BE2C (cell line): ENCODE results near the gene HNRNPM.
"Not testable (repeated sequence)": the region's sequence is repeated elsewhere in the genome, so short reads cannot be mapped to it uniquely, and the experiment has no call there.

Experiments
- DNase-seq: peaks from one replicate; pipeline ENCODE4 v3.0.0-alpha.2; 2020
- H3K27me3 ChIP-seq: fragments of 250-450 bp; sonication (Bioruptor Pico); 2 replicates; pipeline ENCODE4 v1.5.1; 2020; ENCODE audit warnings: mild to moderate bottlenecking
- H3K36me3 ChIP-seq: fragments of 250-450 bp; sonication (Bioruptor Pico); 2 replicates; pipeline ENCODE4 v1.5.1; 2020; ENCODE audit warnings: mild to moderate bottlenecking
- H3K4me1 ChIP-seq: fragments of 250-450 bp; sonication (Bioruptor Pico); 2 replicates; pipeline ENCODE4 v1.5.1; 2020
- H3K4me3 ChIP-seq: 2 replicates; pipeline ENCODE4 v1.5.1; 2011; ENCODE audit warnings: low read depth, low read length
- H3K9me3 ChIP-seq: fragments of 250-450 bp; sonication (Bioruptor Pico); 2 replicates; pipeline ENCODE4 v1.5.1; 2020
- CTCF ChIP-seq: IDR thresholded peaks from 2 replicates; pipeline ENCODE4 v1.5.1; 2012; ENCODE audit warnings: mild to moderate bottlenecking, low read depth, low read length

The HNRNPM gene

GRCh38 chr19:8441725-8442544 lies 2.8 kb upstream of the HNRNPM start:
- no peak for TF ChIP-seq CTCF
- Histone ChIP-seq H3K4me1 (no peaks in the 10 kb centered on the region), H3K9me3 (no peaks in the 10 kb centered on the region), H3K4me3 (no peak overlapping the region), H3K27me3 (no peaks in the 10 kb centered on the region), H3K36me3 (peaks cover 18% of the 10 kb centered on the region)
- DNase-seq: no peak

- Histone ChIP-seq H3K4me3 (peak overlapping the region; percentile 95), H3K36me3 (peaks cover 27% of the 10 kb centered on the region)
- not testable (repeated sequence) for H3K4me1 ChIP-seq, DNase-seq, H3K27me3 ChIP-seq, H3K9me3 ChIP-seq
Measured at GRCh38 chr19:8444140-8444676, 567 bp upstream of the HNRNPM start.

DNA sequence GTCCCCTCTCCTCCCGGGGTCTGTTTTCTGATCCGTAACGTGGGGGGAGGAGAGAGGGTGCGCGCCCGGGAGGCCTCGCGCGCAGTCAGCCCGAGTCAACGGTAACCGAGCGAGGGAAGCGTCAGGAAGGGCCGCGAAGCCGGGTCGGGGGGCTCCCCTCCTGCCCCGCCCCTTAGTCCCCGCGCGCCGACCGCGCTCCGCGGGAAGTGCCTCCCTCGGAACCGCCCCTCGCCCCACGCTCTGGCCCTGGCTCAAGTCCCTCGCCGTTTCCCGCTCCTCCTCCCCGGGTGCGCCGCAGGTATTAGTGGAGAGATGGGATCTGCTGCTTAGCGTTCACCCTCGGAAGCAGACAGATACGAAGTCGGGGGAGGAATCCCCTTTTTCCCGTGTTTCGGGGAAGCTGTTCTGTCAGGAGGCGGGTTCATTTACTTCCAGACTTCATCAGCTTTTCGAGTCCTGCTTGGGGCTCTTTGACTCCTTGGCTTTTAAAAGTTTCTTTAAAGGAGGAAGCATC lies 770 bp downstream of the HNRNPM start:
- Histone ChIP-seq H3K9me3 (no peaks in the 10 kb centered on the region), H3K27me3 (no peaks in the 10 kb centered on the region), H3K4me3 (peak overlapping the region; percentile 95), H3K4me1 (no peaks in the 10 kb centered on the region), H3K36me3 (peaks cover 33% of the 10 kb centered on the region)
- TF ChIP-seq CTCF: no peak
- DNase-seq: peak; percentile 58

- DNase-seq: no peak
- Histone ChIP-seq H3K4me1 (no peaks in the 10 kb centered on the region), H3K27me3 (no peaks in the 10 kb centered on the region), H3K9me3 (no peaks in the 10 kb centered on the region), H3K4me3 (peak overlapping the region; percentile 95), H3K36me3 (peaks cover 33% of the 10 kb centered on the region)
- TF ChIP-seq CTCF: no peak
Measured at GRCh38 chr19:8446061-8446709, 1.4 kb downstream of the HNRNPM start.

DNA sequence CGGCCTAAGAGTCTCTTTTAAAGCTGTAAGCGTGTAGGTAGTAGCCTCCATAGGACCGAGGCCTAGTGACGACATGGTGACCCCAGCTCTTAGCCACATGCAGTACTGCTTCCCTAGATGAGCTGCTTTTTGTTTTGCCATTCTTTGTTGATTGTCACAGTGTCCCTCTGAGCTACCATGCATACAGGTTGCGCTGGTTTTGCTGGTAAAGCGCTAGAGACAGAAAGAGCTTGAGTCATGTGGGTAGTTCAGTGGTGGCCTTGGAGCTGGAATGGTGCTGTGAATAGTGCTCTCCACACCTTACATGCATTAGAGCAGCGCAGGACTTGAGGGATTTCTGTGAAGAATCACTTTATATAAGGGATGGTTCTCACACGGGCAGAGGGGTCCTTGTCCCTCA lies 5.1 kb downstream of the HNRNPM start:
- Histone ChIP-seq H3K36me3 (peaks cover 53% of the 10 kb centered on the region), H3K4me1 (no peaks in the 10 kb centered on the region), H3K4me3 (no peak overlapping the region), H3K9me3 (no peaks in the 10 kb centered on the region), H3K27me3 (no peaks in the 10 kb centered on the region)
- no peak for DNase-seq
- TF ChIP-seq CTCF: no peak

- H3K4me1 ChIP-seq: peaks cover 3% of the 10 kb centered on the region
- H3K36me3 ChIP-seq: peaks cover 53% of the 10 kb centered on the region
- H3K4me3 ChIP-seq: no peak overlapping the region
- DNase-seq: no peak
- no peaks in the 10 kb centered on the region for H3K9me3 ChIP-seq
- TF ChIP-seq CTCF: no peak
- H3K27me3 ChIP-seq: no peaks in the 10 kb centered on the region
Measured at GRCh38 chr19:8451377-8451776, 6.6 kb downstream of the HNRNPM start.
